ENCODE results near the gene ISOC1.

Gene ISOC1

GRCh38 chr5:129053438-129053837 is 41.1 kb upstream of the ISOC1 start:
- no peak for ATAC-seq
- TF ChIP-seq ESRRG (CRISPR knock-in tag; IDR thresholded peaks at IDR 0.05) (no peak), OSR1 (CRISPR knock-in tag; IDR thresholded peaks at IDR 0.05) (no peak), BACH2 (CRISPR knock-in tag; IDR thresholded peaks at IDR 0.05; ENCODE audit: borderline replicate concordance) (no peak), ZFP3 (CRISPR knock-in tag; IDR thresholded peaks at IDR 0.05) (no peak), SNAI2 (CRISPR knock-in tag; IDR thresholded peaks at IDR 0.05) (no peak), TOX (CRISPR knock-in tag; IDR thresholded peaks at IDR 0.05; ENCODE audit: borderline replicate concordance) (no peak), ISL1 (CRISPR knock-in tag; IDR thresholded peaks at IDR 0.05) (no peak), CSDC2 (CRISPR knock-in tag; IDR thresholded peaks at IDR 0.05) (no peak), GLIS3 (CRISPR knock-in tag; IDR thresholded peaks at IDR 0.05) (no peak), TSHZ2 (CRISPR knock-in tag; IDR thresholded peaks at IDR 0.05) (no peak), CSRNP3 (CRISPR knock-in tag; IDR thresholded peaks at IDR 0.05) (no peak), POU6F1 (CRISPR knock-in tag; IDR thresholded peaks at IDR 0.05; ENCODE audit: borderline replicate concordance, low read depth) (no peak), ZNF70 (CRISPR knock-in tag; IDR thresholded peaks at IDR 0.05) (no peak)

- ATAC-seq, result no peak
- no peak for TF ChIP-seq CREB5 (CRISPR knock-in tag; IDR thresholded peaks at IDR 0.05; ENCODE audit: low read depth)
- no peak for TF ChIP-seq RARB (CRISPR knock-in tag; IDR thresholded peaks at IDR 0.05)
- TF ChIP-seq ESRRG (CRISPR knock-in tag; IDR thresholded peaks at IDR 0.05), result no peak
Measured at GRCh38 chr5:129057329-129057728, 37.2 kb upstream of the ISOC1 start.

- no peak for ATAC-seq
- no peak for TF ChIP-seq TSHZ2 (CRISPR knock-in tag; IDR thresholded peaks at IDR 0.05)
- no peak for TF ChIP-seq ZC3H10 (CRISPR knock-in tag; IDR thresholded peaks at IDR 0.05)
- no peak for TF ChIP-seq TCF4 (CRISPR knock-in tag; IDR thresholded peaks at IDR 0.05; ENCODE audit: borderline replicate concordance)
- no peak for TF ChIP-seq OSR1 (CRISPR knock-in tag; IDR thresholded peaks at IDR 0.05)
- no peak for TF ChIP-seq PPARA (CRISPR knock-in tag; IDR thresholded peaks at IDR 0.05; ENCODE audit: borderline replicate concordance)
- TF ChIP-seq ZNF70 (CRISPR knock-in tag; IDR thresholded peaks at IDR 0.05), result no peak
- no peak for TF ChIP-seq ZNF8 (CRISPR knock-in tag; IDR thresholded peaks at IDR 0.05)
- TF ChIP-seq POU6F1 (CRISPR knock-in tag; IDR thresholded peaks at IDR 0.05; ENCODE audit: borderline replicate concordance, low read depth), result no peak
- TF ChIP-seq ZFP3 (CRISPR knock-in tag; IDR thresholded peaks at IDR 0.05), result no peak
Measured at GRCh38 chr5:129061849-129062248, 32.7 kb upstream of the ISOC1 start.
